Neutrophil (primary cell): ENCODE measurements around the gene PBX2.

Source experiments
- H3K27ac ChIP-seq: fragments of 200-600 bp; sonication (generic); 2 replicates; pipeline ENCODE4 v1.5.1; 2016; ENCODE audit warnings: mild to moderate bottlenecking, moderate library complexity
- H3K27me3 ChIP-seq: fragments of 200-600 bp; sonication (generic); 2 replicates; pipeline ENCODE4 v1.6.0; 2016; ENCODE audit warnings: mild to moderate bottlenecking
- H3K36me3 ChIP-seq: fragments of 200-600 bp; sonication (generic); 2 replicates; pipeline ENCODE4 v1.5.1; 2017
- H3K4me1 ChIP-seq, 2 experiments: fragments of 200-600 bp in 1 of 2; sonication (generic) in 1 of 2; 1 replicate in 1 of 2; 2 replicates in 1 of 2; pipeline versions ENCODE4 v1.5.1 to v1.6.1; 2013 to 2016; ENCODE audit warnings: low read depth in 1 of 2, low read length in 1 of 2, mild to moderate bottlenecking in 1 of 2, moderate library complexity in 1 of 2; ENCODE audit not compliant: control insufficient read depth in 1 of 2, insufficient read depth in 1 of 2
- H3K4me3 ChIP-seq, 2 experiments: fragments of 200-600 bp in 1 of 2; sonication (generic) in 1 of 2; 1 replicate in 1 of 2; 2 replicates in 1 of 2; pipeline ENCODE4 v1.5.1; 2013 to 2016; ENCODE audit warnings: low read depth in 1 of 2, low read length in 1 of 2, mild to moderate bottlenecking in 1 of 2, moderate library complexity in 1 of 2
- H3K9me3 ChIP-seq: fragments of 200-600 bp; sonication (generic); 2 replicates; pipeline ENCODE4 v1.5.1; 2016
- CTCF ChIP-seq: fragments of 200-600 bp; sonication (generic); IDR thresholded peaks from 2 replicates; pipeline ENCODE4 v1.5.1; 2016; ENCODE audit warnings: antibody characterized with exemption

PBX2 gene

GRCh38 chr6:32174416-32174815 is 15.6 kb downstream of the PBX2 start:
- Histone ChIP-seq H3K4me3 (no peak overlapping the region), H3K27ac (no peak overlapping the region), H3K9me3 (no peaks in the 10 kb centered on the region), H3K27me3 (no peaks in the 10 kb centered on the region), H3K4me1 (peaks cover 46 to 55% of the 10 kb centered on the region in 2 experiments), H3K36me3 (peaks cover 19% of the 10 kb centered on the region)
- TF ChIP-seq CTCF: no peak

- H3K4me1 ChIP-seq: peaks cover 36 to 44% of the 10 kb centered on the region in 2 experiments
- H3K9me3 ChIP-seq: no peaks in the 10 kb centered on the region
- H3K4me3 ChIP-seq: no peak overlapping the region
- H3K27me3 ChIP-seq: no peaks in the 10 kb centered on the region
- no peak for TF ChIP-seq CTCF
- H3K27ac ChIP-seq: peak overlapping the region; percentile 44
- peaks cover 31% of the 10 kb centered on the region for H3K36me3 ChIP-seq
Observed at GRCh38 chr6:32173051-32173727, 16.8 kb downstream of the PBX2 start.

- Histone ChIP-seq H3K4me3 (no peak overlapping the region), H3K36me3 (peaks cover 44% of the 10 kb centered on the region), H3K9me3 (no peaks in the 10 kb centered on the region), H3K27me3 (no peaks in the 10 kb centered on the region), H3K4me1 (peaks cover 22 to 30% of the 10 kb centered on the region in 2 experiments), H3K27ac (no peak overlapping the region)
- TF ChIP-seq CTCF: no peak
Observed at GRCh38 chr6:32171234-32171633, 18.8 kb downstream of the PBX2 start.

- H3K27me3 ChIP-seq: no peaks in the 10 kb centered on the region
- H3K4me3 ChIP-seq: no peak overlapping the region
- peaks cover 16 to 23% of the 10 kb centered on the region in 2 experiments for H3K4me1 ChIP-seq
- no peak overlapping the region for H3K27ac ChIP-seq
- TF ChIP-seq CTCF: no peak
- H3K36me3 ChIP-seq: peaks cover 44% of the 10 kb centered on the region
- H3K9me3 ChIP-seq: no peaks in the 10 kb centered on the region
Observed at GRCh38 chr6:32170294-32170693, 19.7 kb downstream of the PBX2 start.

- H3K4me3 ChIP-seq: no peak overlapping the region
- H3K27ac ChIP-seq: no peak overlapping the region
- H3K27me3 ChIP-seq: no peaks in the 10 kb centered on the region
- H3K9me3 ChIP-seq: no peaks in the 10 kb centered on the region
- no peak for TF ChIP-seq CTCF
- peaks cover 44% of the 10 kb centered on the region for H3K36me3 ChIP-seq
- peaks cover 9 to 13% of the 10 kb centered on the region in 2 experiments for H3K4me1 ChIP-seq
Observed at GRCh38 chr6:32168807-32169591, 21.0 kb downstream of the PBX2 start.
